GM19328 (cell line): ENCODE data around the gene OGDH.

Source experiments
- ATAC-seq: cut with Tn5 transposase; IDR thresholded peaks from one replicate; pipeline ENCODE4 v1.9.1; 2021; ENCODE audit warnings: mild to moderate bottlenecking, moderate library complexity; ENCODE audit not compliant: unreplicated experiment

Gene OGDH

GRCh38 chr7:44755698-44756627 is 149.5 kb downstream of the OGDH start:
- ATAC-seq = no peak

GRCh38 chr7:44756904-44757303 is 150.5 kb downstream of the OGDH start:
- no peak for ATAC-seq

GRCh38 chr7:44757311-44757710 is 150.9 kb downstream of the OGDH start:
- no peak for ATAC-seq

- no peak for ATAC-seq
These were observed 151.3 kb downstream of the OGDH start for GRCh38 chr7:44757739-44758138.
